Cardiac muscle cell (in vitro differentiated cells and primary cell): ENCODE results near the gene ZSCAN31. TPM values are rescaled to one million over a fixed set of nuclear protein-coding genes. Genes with fewer than 3 reads are reported as not detected.
A peak's percentile ranks its signal among the peaks of the same experiment; 100 is the strongest.

Experiments used
- DNase-seq, 2 donors: peaks; one replicate each; pipeline versions ENCODE4 v3.0.0 to v3.0.0-alpha.2; 2010 to 2017; ENCODE audit warnings: low read depth in 1 of 2, low spot score in 1 of 2
- H3K27ac ChIP-seq: fragments of 200-600 bp; sonication (generic); 2 replicates; pipeline ENCODE4 v1.5.1; 2016
- H3K27me3 ChIP-seq: fragments of 200-600 bp; sonication (generic); 2 replicates; pipeline ENCODE4 v1.6.0; 2016; ENCODE audit warnings: control low read depth
- H3K36me3 ChIP-seq: fragments of 200-600 bp; sonication (generic); 2 replicates; pipeline ENCODE4 v1.5.1; 2016; ENCODE audit warnings: control low read depth
- H3K4me1 ChIP-seq: fragments of 200-600 bp; sonication (generic); 2 replicates; pipeline ENCODE4 v1.8.1; 2017; ENCODE audit warnings: low read depth, mild to moderate bottlenecking, mixed run types
- H3K4me3 ChIP-seq: fragments of 200-600 bp; sonication (generic); 2 replicates; pipeline ENCODE4 v1.5.1; 2016; ENCODE audit warnings: mild to moderate bottlenecking
- H3K9me3 ChIP-seq: fragments of 200-600 bp; sonication (generic); 2 replicates; pipeline ENCODE4 v1.5.1; 2017; ENCODE audit warnings: low read depth, mild to moderate bottlenecking, control low read depth
- polyA plus RNA-seq: library from polyadenylated mRNA; unstranded; fragments of >200 nt; fragmentation: Nextera tagmentation; extraction: Ambion mirVana; gene quantifications from 2 replicates; pipeline ENCODE4 v1.2.1, GENCODE V29; 2016
- total RNA-seq: library from RNA; depleted of rRNA; stranded (reverse); fragments of >200 nt; gene quantifications from 2 replicates; pipeline ENCODE4 v1.2.3, GENCODE V29; 2016
- TF ChIP-seq, protein P1 (sequence below): IDR thresholded peaks from 2 replicates; pipeline ENCODE4 v1.5.1; 2012; ENCODE audit warnings: low read depth, mild to moderate bottlenecking, low read length

Gene ZSCAN31
- total and polyA plus RNA-seq, 2 experiments from 2014 or later = 3.8 to 8.1 TPM

DNA sequence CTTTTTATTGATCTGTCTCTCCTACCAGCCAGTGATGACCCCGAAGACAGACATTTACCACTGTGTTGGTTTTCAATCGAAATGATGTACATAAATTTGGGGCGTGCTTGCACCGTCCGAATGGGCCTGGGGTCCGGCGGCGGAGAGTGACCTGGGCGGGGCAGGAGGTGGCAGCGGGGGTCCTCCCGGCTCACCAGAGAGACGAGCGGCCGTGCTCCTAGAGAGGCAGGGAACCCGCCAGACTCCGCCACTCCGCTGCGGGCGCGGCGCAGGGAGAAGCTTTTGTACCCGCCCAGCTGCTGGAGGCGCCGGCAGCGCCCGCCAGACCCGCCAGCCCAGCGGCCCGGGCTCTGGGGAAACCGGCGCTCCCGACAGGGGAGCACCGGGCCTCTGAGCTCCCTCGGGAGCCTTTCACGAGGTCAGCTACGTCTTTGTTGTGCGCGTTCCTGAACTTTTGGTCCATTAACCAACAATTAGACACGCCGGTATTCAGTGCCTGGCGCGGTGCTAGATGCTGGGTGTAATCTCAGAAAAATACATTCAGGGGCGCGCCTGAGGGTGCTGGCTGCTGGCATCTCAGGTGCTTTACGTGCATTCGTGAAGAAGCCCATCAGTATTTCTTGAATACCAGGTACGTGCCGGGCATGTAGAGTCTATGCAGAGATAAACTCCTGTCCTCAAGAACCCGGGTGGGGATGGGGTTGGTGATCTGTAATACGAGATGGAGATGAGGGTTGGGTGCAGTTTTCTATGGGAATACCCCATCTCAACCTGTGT, 54.5 kb downstream of the ZSCAN31 start, which contains the start of gene PGBD1:
Gene PGBD1, plus strand, starts transcription at position 285 of the 777 bp plus-strand sequence. CDS start 2,242 bp downstream, outside the sequence.
- no peaks in the 10 kb centered on the region for H3K27me3 ChIP-seq
- no peaks in the 10 kb centered on the region for H3K9me3 ChIP-seq
- peak; percentile 85 to 93 for DNase-seq
- H3K4me1 ChIP-seq = peaks cover 3% of the 10 kb centered on the region
- H3K4me3 ChIP-seq = peak within 1 kb of the TSS; percentile 87
- peak within 1 kb of the TSS; percentile 71 for H3K27ac ChIP-seq
- TF ChIP-seq, protein P1, sequence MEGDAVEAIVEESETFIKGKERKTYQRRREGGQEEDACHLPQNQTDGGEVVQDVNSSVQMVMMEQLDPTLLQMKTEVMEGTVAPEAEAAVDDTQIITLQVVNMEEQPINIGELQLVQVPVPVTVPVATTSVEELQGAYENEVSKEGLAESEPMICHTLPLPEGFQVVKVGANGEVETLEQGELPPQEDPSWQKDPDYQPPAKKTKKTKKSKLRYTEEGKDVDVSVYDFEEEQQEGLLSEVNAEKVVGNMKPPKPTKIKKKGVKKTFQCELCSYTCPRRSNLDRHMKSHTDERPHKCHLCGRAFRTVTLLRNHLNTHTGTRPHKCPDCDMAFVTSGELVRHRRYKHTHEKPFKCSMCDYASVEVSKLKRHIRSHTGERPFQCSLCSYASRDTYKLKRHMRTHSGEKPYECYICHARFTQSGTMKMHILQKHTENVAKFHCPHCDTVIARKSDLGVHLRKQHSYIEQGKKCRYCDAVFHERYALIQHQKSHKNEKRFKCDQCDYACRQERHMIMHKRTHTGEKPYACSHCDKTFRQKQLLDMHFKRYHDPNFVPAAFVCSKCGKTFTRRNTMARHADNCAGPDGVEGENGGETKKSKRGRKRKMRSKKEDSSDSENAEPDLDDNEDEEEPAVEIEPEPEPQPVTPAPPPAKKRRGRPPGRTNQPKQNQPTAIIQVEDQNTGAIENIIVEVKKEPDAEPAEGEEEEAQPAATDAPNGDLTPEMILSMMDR = no peak
- H3K36me3 ChIP-seq = peaks cover 27% of the 10 kb centered on the region

DNA sequence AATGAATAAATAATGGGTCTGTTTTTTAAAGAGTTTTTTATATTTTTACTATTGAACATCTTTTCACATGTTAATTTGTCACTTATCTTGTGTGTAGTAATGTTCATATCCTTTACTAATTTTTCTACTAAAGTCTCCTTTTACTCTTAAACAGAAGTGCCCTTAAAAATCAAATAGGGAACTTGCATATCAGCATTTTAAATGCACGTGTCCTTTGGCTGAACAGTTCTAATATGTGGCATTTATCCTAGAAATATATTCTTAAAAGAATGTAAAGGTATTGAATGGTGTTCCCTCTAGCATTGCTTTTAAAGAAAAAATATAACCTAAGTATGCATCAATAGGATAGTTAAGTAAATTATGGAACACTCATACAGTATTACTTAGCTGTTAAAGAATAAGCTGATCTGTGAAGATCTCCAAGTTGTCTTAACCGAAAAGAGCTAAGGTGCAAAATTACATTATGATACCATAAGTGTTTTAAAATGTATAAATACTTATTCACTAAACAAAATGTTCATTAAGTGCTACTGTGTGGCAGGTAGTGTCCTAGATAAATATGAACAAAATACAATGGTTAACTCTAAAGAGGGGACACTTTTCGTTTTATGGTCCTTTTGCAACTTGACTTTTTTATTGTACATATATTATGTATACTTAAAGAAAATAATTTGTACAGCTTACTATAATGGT, 55.2 kb downstream of the ZSCAN31 start:
- H3K36me3 ChIP-seq = peaks cover 29% of the 10 kb centered on the region
- no peaks in the 10 kb centered on the region for H3K9me3 ChIP-seq
- peaks cover 3% of the 10 kb centered on the region for H3K4me1 ChIP-seq
- no peak overlapping the region for H3K27ac ChIP-seq
- TF ChIP-seq, protein P1 = no peak
- peak overlapping the region; percentile 87 for H3K4me3 ChIP-seq
- no peaks in the 10 kb centered on the region for H3K27me3 ChIP-seq
- no peak for DNase-seq

DNA sequence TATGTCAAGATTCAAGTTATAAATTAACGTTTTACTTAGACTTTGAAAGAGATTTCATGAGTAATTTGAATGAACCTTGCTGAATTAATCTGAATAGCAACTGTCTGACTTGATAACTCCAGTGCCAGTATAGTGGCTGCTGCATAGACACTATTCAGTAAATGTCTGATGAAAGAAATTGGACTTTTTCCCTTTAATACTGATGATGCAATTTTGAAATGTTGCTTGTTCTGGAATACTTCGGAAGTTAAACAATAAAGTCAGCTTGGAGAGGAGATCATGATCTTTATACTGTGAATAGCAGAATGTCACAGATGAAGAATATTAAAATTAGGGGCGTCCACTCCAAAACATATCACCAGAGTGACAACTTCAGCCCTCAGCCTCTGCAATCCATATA, 58.2 kb downstream of the ZSCAN31 start:
- no peak for DNase-seq
- Histone ChIP-seq H3K27me3 (no peaks in the 10 kb centered on the region), H3K4me3 (no peak overlapping the region), H3K27ac (peak overlapping the region; percentile 69), H3K4me1 (peaks cover 3% of the 10 kb centered on the region), H3K36me3 (peaks cover 26% of the 10 kb centered on the region), H3K9me3 (no peaks in the 10 kb centered on the region)
- TF ChIP-seq, protein P1 = no peak

DNA sequence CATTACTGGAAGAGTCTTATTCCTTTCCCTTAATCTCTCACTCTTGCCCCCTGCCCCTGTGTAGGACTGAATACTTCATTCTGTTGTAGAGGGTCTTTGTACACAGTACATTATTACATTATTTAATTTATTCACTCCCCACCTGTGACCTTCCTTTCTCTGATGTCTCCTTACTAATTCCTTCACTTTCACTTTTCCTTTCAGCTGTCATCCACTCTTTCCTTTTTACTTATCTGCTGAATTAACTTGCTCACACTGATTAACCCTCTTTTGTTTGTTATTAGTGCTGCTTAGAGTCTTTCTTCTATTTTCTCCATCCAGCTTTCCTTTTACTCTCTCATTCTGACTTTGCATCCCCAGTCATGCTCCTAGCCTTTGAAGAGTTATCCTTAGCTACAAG, 61.1 kb downstream of the ZSCAN31 start:
- Histone ChIP-seq H3K9me3 (no peaks in the 10 kb centered on the region), H3K4me3 (no peak overlapping the region), H3K4me1 (no peaks in the 10 kb centered on the region), H3K27ac (no peak overlapping the region), H3K36me3 (peaks cover 35% of the 10 kb centered on the region), H3K27me3 (no peaks in the 10 kb centered on the region)
- TF ChIP-seq, protein P1 = no peak
- no peak for DNase-seq

Other genes with a start within 250 kb of the ZSCAN31 start
- 7.4 and 10.3 TPM in 2 replicates for gene ZSCAN16, start 211.5 kb downstream of the ZSCAN31 start, total RNA-seq
- gene ZSCAN16, start 211.5 kb downstream of the ZSCAN31 start, polyA plus RNA-seq = 7.4 and 9.3 TPM in 2 replicates
- 24.8 and 58.3 TPM in 2 replicates for gene ZKSCAN8, start 194.3 kb downstream of the ZSCAN31 start, total RNA-seq
- 11.0 and 16.2 TPM in 2 replicates for gene ZKSCAN8, start 194.3 kb downstream of the ZSCAN31 start, polyA plus RNA-seq
- 18.6 and 21.8 TPM in 2 replicates for gene ZSCAN9, start 110.9 kb downstream of the ZSCAN31 start, total RNA-seq
- 14.4 and 15.4 TPM in 2 replicates for gene ZSCAN9, start 110.9 kb downstream of the ZSCAN31 start, polyA plus RNA-seq
- gene ZKSCAN4, start 83.9 kb downstream of the ZSCAN31 start, total RNA-seq = 7.9 and 8.4 TPM in 2 replicates
- gene ZKSCAN4, start 83.9 kb downstream of the ZSCAN31 start, polyA plus RNA-seq = 6.8 and 7.1 TPM in 2 replicates
- not detected in 2 replicates for gene NKAPL, start 76.9 kb downstream of the ZSCAN31 start, total RNA-seq
- not detected in 2 replicates for gene NKAPL, start 76.9 kb downstream of the ZSCAN31 start, polyA plus RNA-seq
- 23.7 and 37.9 TPM in 2 replicates for gene ZSCAN26, start 69.0 kb downstream of the ZSCAN31 start, total RNA-seq
- gene ZSCAN26, start 69.0 kb downstream of the ZSCAN31 start, polyA plus RNA-seq = 20.2 and 25.3 TPM in 2 replicates
- gene PGBD1, start 54.6 kb downstream of the ZSCAN31 start, total RNA-seq = 7.5 and 8.2 TPM in 2 replicates
- gene PGBD1, start 54.6 kb downstream of the ZSCAN31 start, polyA plus RNA-seq = 6.0 and 8.2 TPM in 2 replicates
- 11.2 and 13.3 TPM in 2 replicates for gene ZKSCAN3, start 13.8 kb upstream of the ZSCAN31 start, total RNA-seq
- gene ZKSCAN3, start 13.8 kb upstream of the ZSCAN31 start, polyA plus RNA-seq = 7.2 and 7.8 TPM in 2 replicates
- 7.6 and 12.0 TPM in 2 replicates for gene ZSCAN12, start 63.6 kb upstream of the ZSCAN31 start, total RNA-seq
- 7.0 and 7.3 TPM in 2 replicates for gene ZSCAN12, start 63.6 kb upstream of the ZSCAN31 start, polyA plus RNA-seq
- 6.9 and 11.3 TPM in 2 replicates for gene ZSCAN23, start 107.3 kb upstream of the ZSCAN31 start, total RNA-seq
- gene ZSCAN23, start 107.3 kb upstream of the ZSCAN31 start, polyA plus RNA-seq = 0.90 and 4.9 TPM in 2 replicates
- gene GPX6, start 179.6 kb upstream of the ZSCAN31 start, total RNA-seq = not detected in 2 replicates
- gene GPX6, start 179.6 kb upstream of the ZSCAN31 start, polyA plus RNA-seq = not detected in 2 replicates
- 0.30 and 1.1 TPM in 2 replicates for gene GPX5, start 189.7 kb upstream of the ZSCAN31 start, total RNA-seq
- 0.92 and 3.6 TPM in 2 replicates for gene GPX5, start 189.7 kb upstream of the ZSCAN31 start, polyA plus RNA-seq